Mesothelial cell of epicardium (in vitro differentiated cells): ENCODE measurements around the gene CUTC. TPM values are rescaled to one million over a fixed set of nuclear protein-coding genes. Genes with fewer than 3 reads are reported as not detected.

Source experiments
- DNase-seq, 2 experiments: peaks; one replicate each; pipeline ENCODE4 v3.0.0; 2021; ENCODE audit warnings: low spot score in 2 of 2; ENCODE audit not compliant: unreplicated experiment in 2 of 2
- H3K27ac Mint-ChIP-seq: 2 replicates; pipeline ENCODE4 v1.8.0; 2021; ENCODE audit warnings: mixed read lengths
- H3K27me3 Mint-ChIP-seq: 2 replicates; pipeline ENCODE4 v1.8.0; 2021; ENCODE audit warnings: low read depth, mixed read lengths
- H3K36me3 Mint-ChIP-seq: 2 replicates; pipeline ENCODE4 v1.8.0; 2021; ENCODE audit warnings: mixed read lengths
- H3K4me1 Mint-ChIP-seq: 2 replicates; pipeline ENCODE4 v1.8.0; 2021; ENCODE audit warnings: mixed read lengths
- H3K4me3 Mint-ChIP-seq: 2 replicates; pipeline ENCODE4 v1.8.0; 2021; ENCODE audit warnings: mild to moderate bottlenecking, moderate library complexity, mixed read lengths
- H3K9me3 Mint-ChIP-seq: 2 replicates; pipeline ENCODE4 v1.8.0; 2021; ENCODE audit warnings: mixed read lengths
- CTCF ChIP-seq: fragments of 200-600 bp; sonication (generic); IDR thresholded peaks from one replicate; pipeline ENCODE4 v1.5.0; 2021; ENCODE audit warnings: antibody characterized with exemption; ENCODE audit not compliant: unreplicated experiment
- total RNA-seq: library from RNA; stranded (reverse); gene quantifications from 3 replicates; pipeline ENCODE4 v1.2.1, GENCODE V29; 2021

The CUTC gene
- total RNA-seq, 1 donor from 2014 or later = 10.4 TPM

- H3K27me3 Mint-ChIP-seq = no peaks in the 10 kb centered on the region
- peaks cover 25% of the 10 kb centered on the region for H3K36me3 Mint-ChIP-seq
- H3K27ac Mint-ChIP-seq = no peak overlapping the region
- H3K9me3 Mint-ChIP-seq = no peaks in the 10 kb centered on the region
- no peak for DNase-seq
- no peak overlapping the region for H3K4me3 Mint-ChIP-seq
- TF ChIP-seq CTCF = no peak
- peaks cover 6% of the 10 kb centered on the region for H3K4me1 Mint-ChIP-seq
These were observed 20.8 kb upstream of the CUTC start for GRCh38 chr10:99711129-99711719.

GRCh38 chr10:99714446-99714845 lies 17.6 kb upstream of the CUTC start:
- Mint-ChIP-seq H3K27ac (no peak overlapping the region), H3K4me1 (peaks cover 2% of the 10 kb centered on the region), H3K27me3 (no peaks in the 10 kb centered on the region), H3K4me3 (no peak overlapping the region), H3K9me3 (no peaks in the 10 kb centered on the region), H3K36me3 (peaks cover 36% of the 10 kb centered on the region)
- no peak for TF ChIP-seq CTCF
- DNase-seq = no peak

- no peak overlapping the region for H3K27ac Mint-ChIP-seq
- no peak for TF ChIP-seq CTCF
- H3K27me3 Mint-ChIP-seq = no peaks in the 10 kb centered on the region
- DNase-seq = no peak
- no peaks in the 10 kb centered on the region for H3K9me3 Mint-ChIP-seq
- peaks cover 45% of the 10 kb centered on the region for H3K36me3 Mint-ChIP-seq
- H3K4me3 Mint-ChIP-seq = no peak overlapping the region
- H3K4me1 Mint-ChIP-seq = no peaks in the 10 kb centered on the region
These were observed 11.6 kb upstream of the CUTC start for GRCh38 chr10:99720387-99720786.

GRCh38 chr10:99730026-99730425 lies 2.0 kb upstream of the CUTC start:
- Mint-ChIP-seq H3K9me3 (no peaks in the 10 kb centered on the region), H3K4me3 (no peak overlapping the region), H3K27me3 (no peaks in the 10 kb centered on the region), H3K36me3 (peaks cover 20% of the 10 kb centered on the region), H3K27ac (no peak overlapping the region), H3K4me1 (peaks cover 12% of the 10 kb centered on the region)
- TF ChIP-seq CTCF = no peak
- no peak for DNase-seq

GRCh38 chr10:99731306-99732032 lies 565 bp upstream of the CUTC start:
- H3K36me3 Mint-ChIP-seq = peaks cover 12% of the 10 kb centered on the region
- no peaks in the 10 kb centered on the region for H3K9me3 Mint-ChIP-seq

More at GRCh38 chr10:99731306-99732032, 565 bp upstream of the CUTC start:
- no peak for DNase-seq
- TF ChIP-seq CTCF = no peak
- Mint-ChIP-seq H3K27ac (peak overlapping the region; percentile 99), H3K4me3 (peak overlapping the region; percentile 99), H3K4me1 (peaks cover 12% of the 10 kb centered on the region), H3K27me3 (no peaks in the 10 kb centered on the region)
